ENCODE results near the gene DENND11.

Gene DENND11

GRCh38 chr7:141702047-141702567 lies at the start of gene DENND11:
TSS of gene DENND11 (minus strand) at chr7:141702166. CDS start at chr7:141702153, 13 bp downstream.
- FAIRE-seq = no peak

DNA sequence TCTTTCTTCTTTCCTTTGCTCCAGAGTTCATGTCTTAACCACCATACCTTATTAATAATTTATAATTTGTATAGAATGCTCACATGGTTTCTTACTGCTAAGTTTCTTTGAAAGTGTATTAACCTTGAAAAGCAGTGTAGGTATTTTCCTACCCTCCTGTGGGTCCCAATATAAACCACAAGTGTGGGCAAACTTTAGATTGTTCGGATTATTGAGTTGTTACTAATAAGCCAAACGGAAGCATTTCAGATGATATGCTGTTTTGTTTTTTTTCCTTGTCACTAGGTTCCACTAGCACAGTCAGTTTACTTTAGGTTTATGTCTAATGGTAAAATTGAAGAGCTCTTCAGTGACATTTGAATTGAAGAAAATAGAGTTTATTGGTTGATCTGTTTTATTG lies 46.4 kb upstream of the DENND11 start:
- no peak for FAIRE-seq

DNA sequence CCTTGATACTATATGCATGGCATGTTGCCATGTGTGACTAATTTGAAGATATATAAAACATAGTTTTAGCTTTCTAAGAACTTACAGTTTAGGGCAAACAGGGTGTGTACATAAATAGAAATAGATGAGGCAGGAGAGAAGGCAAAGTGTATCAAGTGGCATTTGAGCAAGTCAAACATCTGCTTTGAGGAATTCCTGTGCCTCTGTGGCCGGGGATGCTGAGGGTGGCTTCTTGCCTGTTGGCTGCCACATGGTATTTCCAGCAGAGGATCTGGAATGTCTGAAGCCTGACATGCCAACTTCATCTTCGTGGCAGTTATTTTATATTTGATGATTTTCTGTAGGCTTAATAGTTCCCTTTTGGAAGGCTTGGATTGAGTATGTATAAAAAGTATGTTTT lies 42.2 kb upstream of the DENND11 start:
- FAIRE-seq = no peak

DNA sequence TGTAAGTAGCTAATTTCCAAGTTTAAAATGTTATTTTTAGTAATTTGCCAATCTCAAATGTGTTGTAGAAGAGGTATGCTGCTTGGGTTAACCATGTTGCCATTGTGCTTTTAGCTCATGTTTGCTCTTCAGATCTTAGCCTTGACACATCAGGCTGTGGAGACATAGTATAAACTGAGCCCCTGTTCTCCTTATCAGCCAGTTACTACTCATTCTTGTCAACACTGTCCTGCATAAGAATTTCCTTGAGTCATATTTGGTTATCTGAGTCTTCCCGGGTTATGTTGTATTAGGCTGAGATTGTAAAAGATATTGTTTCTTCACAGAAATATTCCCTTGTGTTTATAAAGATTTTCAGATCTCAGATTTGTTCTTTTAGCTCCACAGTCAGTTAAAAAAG lies 40.3 kb upstream of the DENND11 start:
- FAIRE-seq = no peak

DNA sequence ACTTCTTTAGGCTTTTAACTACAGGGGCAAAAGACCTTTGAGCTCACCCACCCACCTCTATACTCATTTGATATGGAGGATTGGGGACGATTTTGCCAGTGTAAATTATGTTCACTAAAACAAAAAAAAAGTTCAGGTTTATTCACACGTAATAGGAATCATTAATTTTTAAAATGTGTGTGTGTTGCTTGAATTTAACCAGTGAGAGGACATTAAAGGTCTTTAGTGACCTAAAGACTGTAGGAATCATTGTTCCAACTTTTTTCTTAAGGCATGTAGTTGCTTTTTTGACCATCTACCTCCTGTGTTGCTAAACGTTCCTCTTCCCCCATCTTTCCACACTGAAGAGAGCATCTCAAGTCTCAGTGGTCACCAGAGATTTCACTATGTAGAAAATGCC lies 37.3 kb upstream of the DENND11 start:
- no peak for FAIRE-seq

DNA sequence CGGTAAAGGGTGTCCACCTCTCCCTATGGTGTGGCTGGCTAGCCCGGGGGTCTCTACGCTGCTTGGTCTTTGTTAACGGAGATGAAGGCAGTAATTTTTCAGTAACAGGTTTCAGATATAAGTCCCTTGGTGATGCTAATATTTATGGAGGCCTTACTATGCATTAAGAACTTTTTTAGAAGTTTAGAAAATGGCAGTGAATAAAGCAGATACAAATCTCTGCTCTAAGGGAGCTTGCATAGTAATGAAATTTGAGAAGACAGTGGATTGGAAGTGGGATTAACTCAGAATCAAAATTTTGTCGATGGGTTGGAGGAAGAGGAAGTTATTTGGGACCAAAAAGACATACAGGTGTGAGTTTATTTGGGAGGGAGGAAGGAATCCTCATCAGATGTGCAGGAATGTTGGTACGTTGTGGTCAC lies 36.6 kb upstream of the DENND11 start:
- no peak for FAIRE-seq

- peak; percentile 99 for FAIRE-seq
Measured at GRCh38 chr7:141737836-141738591, 36.0 kb upstream of the DENND11 start, which contains the start of gene SSBP1. TSS of gene SSBP1 (plus strand) at chr7:141738358. CDS start at chr7:141739167, 809 bp downstream.

GRCh38 chr7:141737118-141737835 lies 35.3 kb upstream of the DENND11 start:
- FAIRE-seq = no peak

GRCh38 chr7:141731476-141732149 lies 29.6 kb upstream of the DENND11 start:
- FAIRE-seq = no peak

GRCh38 chr7:141729020-141729419 lies 27.1 kb upstream of the DENND11 start:
- FAIRE-seq = no peak

GRCh38 chr7:141722529-141722928 lies 20.6 kb upstream of the DENND11 start:
- FAIRE-seq = no peak

DNA sequence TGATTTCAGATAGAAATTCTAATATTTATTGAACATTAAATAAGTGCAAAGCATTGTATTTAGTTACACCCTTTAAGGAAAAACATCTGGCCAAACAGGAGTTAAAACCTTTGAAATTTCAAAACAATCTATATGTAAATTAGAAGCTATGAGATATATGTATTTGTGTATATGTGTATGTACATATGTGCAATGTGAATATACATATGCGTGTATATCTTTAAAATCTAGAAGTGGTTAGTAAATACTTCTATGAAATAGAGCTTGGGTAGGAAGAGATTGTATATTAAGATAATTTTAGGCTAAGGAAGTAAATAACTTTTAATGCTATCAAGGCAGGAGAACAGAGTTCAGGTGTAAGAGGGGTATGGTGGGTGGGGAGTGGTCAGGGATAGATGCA lies 15.5 kb upstream of the DENND11 start:
- no peak for FAIRE-seq

GRCh38 chr7:141715794-141716689 lies 14.1 kb upstream of the DENND11 start:
- no peak for FAIRE-seq

GRCh38 chr7:141715018-141715417 lies 13.1 kb upstream of the DENND11 start:
- no peak for FAIRE-seq

DNA sequence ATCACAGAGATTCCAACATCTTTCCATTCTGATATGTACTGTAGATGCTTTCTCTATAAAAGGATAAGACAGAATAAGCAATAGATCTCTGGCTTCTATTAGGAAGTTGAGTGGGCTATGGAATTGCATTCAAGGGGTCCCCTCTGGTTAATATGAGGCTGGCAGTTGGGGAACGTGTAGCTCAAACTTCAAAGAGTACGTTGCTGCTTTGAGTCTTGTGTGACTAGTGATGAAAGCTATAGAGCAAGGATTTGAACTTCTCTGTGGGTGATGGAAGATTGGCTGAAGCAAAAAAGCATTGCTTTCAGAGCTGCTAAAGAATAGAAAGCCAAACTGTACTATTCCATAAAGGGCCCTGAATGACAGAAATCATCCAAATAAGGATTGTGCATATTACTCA lies 12.6 kb upstream of the DENND11 start:
- FAIRE-seq = no peak

- FAIRE-seq = no peak
Measured at GRCh38 chr7:141713890-141714289, 11.9 kb upstream of the DENND11 start.

- FAIRE-seq = no peak
Measured at GRCh38 chr7:141712603-141713255, 10.8 kb upstream of the DENND11 start.

- FAIRE-seq = no peak
Measured at GRCh38 chr7:141710301-141710700, 8.3 kb upstream of the DENND11 start.

- FAIRE-seq = no peak
Measured at GRCh38 chr7:141709749-141710148, 7.8 kb upstream of the DENND11 start.

- no peak for FAIRE-seq
Measured at GRCh38 chr7:141709318-141709717, 7.4 kb upstream of the DENND11 start.

DNA sequence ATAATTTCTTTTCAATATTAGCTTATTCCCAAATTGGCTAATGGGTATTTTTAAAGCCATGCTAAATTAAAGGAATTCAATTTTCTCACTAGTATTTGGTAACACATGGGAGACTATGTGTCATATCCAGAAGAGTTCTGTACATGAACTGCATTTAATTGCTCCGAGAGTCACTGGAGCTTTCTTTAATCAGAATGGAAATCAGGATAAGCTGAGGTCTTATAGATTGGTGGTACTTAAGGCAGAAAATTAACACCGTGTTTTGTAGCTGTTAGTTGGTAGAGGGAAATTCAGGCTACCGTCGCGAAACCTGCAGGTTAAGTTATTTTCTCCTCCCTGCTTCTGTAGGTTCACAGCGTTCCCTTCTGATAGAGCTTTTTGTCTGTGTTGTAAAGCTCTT lies 6.4 kb upstream of the DENND11 start, which contains the start of gene WEE2:
TSS of gene WEE2 (plus strand) at position 3 of the 400 bp plus-strand sequence. CDS start 406 bp downstream, outside the sequence.
- FAIRE-seq = no peak

All from G401.6 (cell line).